Central memory CD4-positive, alpha-beta T cell (primary cell): Measurements from ENCODE around the gene KLHL25.
"Not testable (repeated sequence)": the region's sequence is repeated elsewhere in the genome, so short reads cannot be mapped to it uniquely, and the experiment has no call there.

Experiments used
- DNase-seq: peaks from one replicate; pipeline ENCODE4 v3.0.0; 2022

Gene KLHL25

GRCh38 chr15:85802617-85803016 is 7.9 kb upstream of the KLHL25 start:
- DNase-seq, result not testable (repeated sequence)

GRCh38 chr15:85800478-85801123 is 5.9 kb upstream of the KLHL25 start:
- no peak for DNase-seq

GRCh38 chr15:85796371-85796770 is 1.6 kb upstream of the KLHL25 start:
- not testable (repeated sequence) for DNase-seq

GRCh38 chr15:85795337-85796305 is 896 bp upstream of the KLHL25 start:
- DNase-seq, result no peak

GRCh38 chr15:85793641-85794597 is 806 bp downstream of the KLHL25 start:
- peak; percentile 34 for DNase-seq

GRCh38 chr15:85792912-85793590 is 1.7 kb downstream of the KLHL25 start:
- DNase-seq, result peak; percentile 18

- DNase-seq, result no peak
Observed at GRCh38 chr15:85792102-85792731, 2.5 kb downstream of the KLHL25 start.

GRCh38 chr15:85789496-85789875 is 5.2 kb downstream of the KLHL25 start:
- no peak for DNase-seq

- no peak for DNase-seq
Observed at GRCh38 chr15:85788771-85789495, 5.8 kb downstream of the KLHL25 start.

- no peak for DNase-seq
Observed at GRCh38 chr15:85786781-85787114, 8.0 kb downstream of the KLHL25 start.

GRCh38 chr15:85785887-85786780 is 8.6 kb downstream of the KLHL25 start:
- DNase-seq, result no peak

GRCh38 chr15:85782064-85782463 is 12.7 kb downstream of the KLHL25 start:
- DNase-seq, result no peak

- DNase-seq, result no peak
Observed at GRCh38 chr15:85781099-85781498, 13.6 kb downstream of the KLHL25 start.

- no peak for DNase-seq
Observed at GRCh38 chr15:85780225-85780985, 14.3 kb downstream of the KLHL25 start.

GRCh38 chr15:85779249-85779648 is 15.5 kb downstream of the KLHL25 start:
- DNase-seq, result no peak

GRCh38 chr15:85778107-85778776 is 16.5 kb downstream of the KLHL25 start:
- no peak for DNase-seq

- no peak for DNase-seq
Observed at GRCh38 chr15:85777250-85778106, 17.2 kb downstream of the KLHL25 start.

- no peak for DNase-seq
Observed at GRCh38 chr15:85773970-85774369, 20.8 kb downstream of the KLHL25 start.
